Measurements from ENCODE around the gene BMP7. TPM values are rescaled to one million over a fixed set of nuclear protein-coding genes. Genes with fewer than 3 reads are reported as not detected.

BMP7 gene
- total and polyA plus RNA-seq, 2 experiments from 2014 or later = 15.9 to 22.8 TPM

DNA sequence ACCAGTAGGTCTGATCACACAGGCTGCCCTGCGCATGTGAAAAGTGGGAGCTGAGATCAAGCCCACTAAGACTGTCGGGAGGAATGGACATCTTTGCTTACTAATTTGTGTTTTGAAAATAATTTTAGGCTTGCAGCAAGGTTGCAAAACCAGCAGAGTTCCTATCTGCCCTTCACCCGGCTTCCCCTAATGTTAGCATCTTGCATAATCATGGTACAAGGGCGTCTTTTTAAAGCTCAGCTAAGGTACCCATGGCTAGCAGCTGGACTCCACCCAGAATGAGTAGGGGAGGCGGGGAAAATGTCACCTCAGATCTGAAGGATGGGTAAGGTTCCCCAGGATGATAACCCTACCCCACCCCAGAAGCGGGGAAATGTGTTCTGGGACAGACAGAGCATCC is 25.3 kb upstream of the BMP7 start:
- no peaks in the 10 kb centered on the region for H3F3A ChIP-seq (replicated peaks; ENCODE audit: low read depth)
- H3K36me3 ChIP-seq (ENCODE audit: insufficient read depth) = no peaks in the 10 kb centered on the region
- no peak overlapping the region for H3K4me2 ChIP-seq
- Mint-ChIP-seq H3K9me3 (no peaks in the 10 kb centered on the region), H3K4me3 (no peak overlapping the region), H3K36me3 (ENCODE audit: low read depth) (no peaks in the 10 kb centered on the region), H3K4me1 (peaks cover 41% of the 10 kb centered on the region), H3K27ac (no peak overlapping the region), H3K27me3 (ENCODE audit: insufficient read depth, low read depth, poor library complexity) (peaks cover 19% of the 10 kb centered on the region)
- H3K9me2 ChIP-seq (ENCODE audit: insufficient read depth) = no peaks in the 10 kb centered on the region
- H3K4me1 ChIP-seq (ENCODE audit: insufficient read depth) = peaks cover 9% of the 10 kb centered on the region; the same call in 1 of the 2 replicates
- no peak overlapping the region for H2AFZ ChIP-seq
- no peak overlapping the region for H3K4me3 ChIP-seq
- no peaks in the 10 kb centered on the region for H4K20me1 ChIP-seq (replicated peaks; ENCODE audit: insufficient read depth)
- H3K27me3 ChIP-seq (ENCODE audit: insufficient read depth) = no peaks in the 10 kb centered on the region
- ATAC-seq = no peak
- TF ChIP-seq, protein P1, sequence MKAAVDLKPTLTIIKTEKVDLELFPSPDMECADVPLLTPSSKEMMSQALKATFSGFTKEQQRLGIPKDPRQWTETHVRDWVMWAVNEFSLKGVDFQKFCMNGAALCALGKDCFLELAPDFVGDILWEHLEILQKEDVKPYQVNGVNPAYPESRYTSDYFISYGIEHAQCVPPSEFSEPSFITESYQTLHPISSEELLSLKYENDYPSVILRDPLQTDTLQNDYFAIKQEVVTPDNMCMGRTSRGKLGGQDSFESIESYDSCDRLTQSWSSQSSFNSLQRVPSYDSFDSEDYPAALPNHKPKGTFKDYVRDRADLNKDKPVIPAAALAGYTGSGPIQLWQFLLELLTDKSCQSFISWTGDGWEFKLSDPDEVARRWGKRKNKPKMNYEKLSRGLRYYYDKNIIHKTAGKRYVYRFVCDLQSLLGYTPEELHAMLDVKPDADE (IDR thresholded peaks at IDR 0.05) = no peak
- TF ChIP-seq ZNF114 (CRISPR knock-in tag; IDR thresholded peaks at IDR 0.05) = no peak
- TF ChIP-seq NANOG (IDR thresholded peaks at IDR 0.05; ENCODE audit: borderline replicate concordance) = no peak
- TF ChIP-seq, protein P2, sequence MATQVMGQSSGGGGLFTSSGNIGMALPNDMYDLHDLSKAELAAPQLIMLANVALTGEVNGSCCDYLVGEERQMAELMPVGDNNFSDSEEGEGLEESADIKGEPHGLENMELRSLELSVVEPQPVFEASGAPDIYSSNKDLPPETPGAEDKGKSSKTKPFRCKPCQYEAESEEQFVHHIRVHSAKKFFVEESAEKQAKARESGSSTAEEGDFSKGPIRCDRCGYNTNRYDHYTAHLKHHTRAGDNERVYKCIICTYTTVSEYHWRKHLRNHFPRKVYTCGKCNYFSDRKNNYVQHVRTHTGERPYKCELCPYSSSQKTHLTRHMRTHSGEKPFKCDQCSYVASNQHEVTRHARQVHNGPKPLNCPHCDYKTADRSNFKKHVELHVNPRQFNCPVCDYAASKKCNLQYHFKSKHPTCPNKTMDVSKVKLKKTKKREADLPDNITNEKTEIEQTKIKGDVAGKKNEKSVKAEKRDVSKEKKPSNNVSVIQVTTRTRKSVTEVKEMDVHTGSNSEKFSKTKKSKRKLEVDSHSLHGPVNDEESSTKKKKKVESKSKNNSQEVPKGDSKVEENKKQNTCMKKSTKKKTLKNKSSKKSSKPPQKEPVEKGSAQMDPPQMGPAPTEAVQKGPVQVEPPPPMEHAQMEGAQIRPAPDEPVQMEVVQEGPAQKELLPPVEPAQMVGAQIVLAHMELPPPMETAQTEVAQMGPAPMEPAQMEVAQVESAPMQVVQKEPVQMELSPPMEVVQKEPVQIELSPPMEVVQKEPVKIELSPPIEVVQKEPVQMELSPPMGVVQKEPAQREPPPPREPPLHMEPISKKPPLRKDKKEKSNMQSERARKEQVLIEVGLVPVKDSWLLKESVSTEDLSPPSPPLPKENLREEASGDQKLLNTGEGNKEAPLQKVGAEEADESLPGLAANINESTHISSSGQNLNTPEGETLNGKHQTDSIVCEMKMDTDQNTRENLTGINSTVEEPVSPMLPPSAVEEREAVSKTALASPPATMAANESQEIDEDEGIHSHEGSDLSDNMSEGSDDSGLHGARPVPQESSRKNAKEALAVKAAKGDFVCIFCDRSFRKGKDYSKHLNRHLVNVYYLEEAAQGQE (IDR thresholded peaks at IDR 0.05; ENCODE audit: unreplicated experiment) = no peak
- TF ChIP-seq, protein P3, sequence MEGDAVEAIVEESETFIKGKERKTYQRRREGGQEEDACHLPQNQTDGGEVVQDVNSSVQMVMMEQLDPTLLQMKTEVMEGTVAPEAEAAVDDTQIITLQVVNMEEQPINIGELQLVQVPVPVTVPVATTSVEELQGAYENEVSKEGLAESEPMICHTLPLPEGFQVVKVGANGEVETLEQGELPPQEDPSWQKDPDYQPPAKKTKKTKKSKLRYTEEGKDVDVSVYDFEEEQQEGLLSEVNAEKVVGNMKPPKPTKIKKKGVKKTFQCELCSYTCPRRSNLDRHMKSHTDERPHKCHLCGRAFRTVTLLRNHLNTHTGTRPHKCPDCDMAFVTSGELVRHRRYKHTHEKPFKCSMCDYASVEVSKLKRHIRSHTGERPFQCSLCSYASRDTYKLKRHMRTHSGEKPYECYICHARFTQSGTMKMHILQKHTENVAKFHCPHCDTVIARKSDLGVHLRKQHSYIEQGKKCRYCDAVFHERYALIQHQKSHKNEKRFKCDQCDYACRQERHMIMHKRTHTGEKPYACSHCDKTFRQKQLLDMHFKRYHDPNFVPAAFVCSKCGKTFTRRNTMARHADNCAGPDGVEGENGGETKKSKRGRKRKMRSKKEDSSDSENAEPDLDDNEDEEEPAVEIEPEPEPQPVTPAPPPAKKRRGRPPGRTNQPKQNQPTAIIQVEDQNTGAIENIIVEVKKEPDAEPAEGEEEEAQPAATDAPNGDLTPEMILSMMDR (conservative IDR thresholded peaks at IDR 0.05; ENCODE audit: low read depth in 2 of 2) = no peak
- no peak for TF ChIP-seq JUNB (IDR thresholded peaks at IDR 0.05; ENCODE audit: unreplicated experiment)
- TF ChIP-seq EZH2phosphoT487 (IDR thresholded peaks at IDR 0.05; ENCODE audit: unreplicated experiment) = no peak
- TF ChIP-seq STAT1 (IDR thresholded peaks at IDR 0.05; ENCODE audit: unreplicated experiment) = no peak
- H3K79me2 ChIP-seq (replicated peaks; ENCODE audit: insufficient read depth) = no peaks in the 10 kb centered on the region
- DNase-seq (ENCODE audit: low spot score) = no peak
- H3K27ac ChIP-seq (ENCODE audit: low read depth) = no peak overlapping the region

DNA sequence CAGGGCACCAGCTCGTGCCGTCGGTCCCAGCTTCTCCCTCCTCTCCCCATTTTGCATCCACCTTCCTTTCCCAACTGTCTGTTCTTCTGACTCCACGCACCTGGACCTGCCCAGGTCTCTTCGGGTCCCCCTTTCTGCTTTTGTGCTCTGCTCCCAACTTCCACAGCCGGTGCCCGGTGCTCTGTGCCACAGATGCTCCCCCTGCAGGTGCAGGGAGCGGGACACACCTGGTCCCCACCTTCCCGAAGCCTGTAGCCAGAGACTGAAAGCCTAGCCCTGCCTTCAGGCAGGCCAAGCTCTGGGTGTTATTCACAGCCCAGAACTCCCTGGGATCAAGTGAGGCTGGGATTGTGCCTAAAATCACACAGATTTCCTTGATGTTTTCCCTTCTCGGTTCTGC is 24.6 kb upstream of the BMP7 start:
- no peaks in the 10 kb centered on the region for H4K20me1 ChIP-seq (replicated peaks; ENCODE audit: insufficient read depth)
- no peaks in the 10 kb centered on the region for H3K79me2 ChIP-seq (replicated peaks; ENCODE audit: insufficient read depth)
- Mint-ChIP-seq H3K27me3 (ENCODE audit: insufficient read depth, low read depth, poor library complexity) (peaks cover 19% of the 10 kb centered on the region), H3K27ac (no peak overlapping the region), H3K4me1 (peaks cover 41% of the 10 kb centered on the region), H3K9me3 (no peaks in the 10 kb centered on the region), H3K36me3 (ENCODE audit: low read depth) (no peaks in the 10 kb centered on the region), H3K4me3 (no peak overlapping the region)
- no peak overlapping the region for H3K4me2 ChIP-seq
- TF ChIP-seq, protein P1 (IDR thresholded peaks at IDR 0.05) = no peak
- TF ChIP-seq ZNF331 (CRISPR knock-in tag; IDR thresholded peaks at IDR 0.05; ENCODE audit: low read depth) (no peak), JUNB (IDR thresholded peaks at IDR 0.05; ENCODE audit: unreplicated experiment) (no peak), ZNF114 (CRISPR knock-in tag; IDR thresholded peaks at IDR 0.05) (no peak)
- TF ChIP-seq, protein P3 (conservative IDR thresholded peaks at IDR 0.05; ENCODE audit: low read depth in 2 of 2) = peak; percentile 54 to 70
- TF ChIP-seq, protein P2 (IDR thresholded peaks at IDR 0.05; ENCODE audit: unreplicated experiment) = no peak
- H3K27me3 ChIP-seq (ENCODE audit: insufficient read depth) = no peaks in the 10 kb centered on the region
- DNase-seq (ENCODE audit: low spot score) = peak; percentile 75
- H3K4me3 ChIP-seq = no peak overlapping the region
- peaks cover 9% of the 10 kb centered on the region; the same call in 1 of the 2 replicates for H3K4me1 ChIP-seq (ENCODE audit: insufficient read depth)
- ATAC-seq = peak; percentile 95
- H3K36me3 ChIP-seq (ENCODE audit: insufficient read depth) = no peaks in the 10 kb centered on the region
- no peak overlapping the region for H3K27ac ChIP-seq (ENCODE audit: low read depth)
- no peaks in the 10 kb centered on the region for H3F3A ChIP-seq (replicated peaks; ENCODE audit: low read depth)
- H2AFZ ChIP-seq = no peak overlapping the region
- no peaks in the 10 kb centered on the region for H3K9me2 ChIP-seq (ENCODE audit: insufficient read depth)

Data from GM23338 (cell line).